Measurements from ENCODE around the gene KLF11.

DNA sequence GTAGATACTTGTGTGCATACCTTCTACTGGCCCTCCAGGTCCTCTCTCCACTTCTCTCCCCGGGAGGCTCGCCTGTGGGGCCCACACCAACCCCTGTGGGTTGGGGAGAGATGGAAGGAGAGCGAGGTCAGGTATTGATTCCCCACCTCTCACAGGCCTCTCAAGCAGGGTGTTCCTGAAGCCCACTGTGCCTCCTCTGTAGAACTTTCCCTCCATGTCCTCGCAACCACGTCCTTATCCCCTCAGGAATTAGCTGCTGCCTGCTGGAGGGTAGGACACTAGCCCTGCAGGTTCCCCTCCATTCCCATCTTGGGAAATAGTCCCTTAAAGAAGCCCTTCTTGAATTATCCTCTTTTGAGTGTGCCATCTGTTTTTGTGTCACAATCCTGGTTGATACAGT lies 38.9 kb upstream of the KLF11 start:
- TF ChIP-seq HCFC1 (IDR thresholded peaks at IDR 0.05; ENCODE audit: low read depth, low read length) (no peak), EP300 (IDR thresholded peaks at IDR 0.05; ENCODE audit: low read length) (no peak), GABPB1 (CRISPR knock-in tag; IDR thresholded peaks at IDR 0.05) (no peak), RBFOX2 (IDR thresholded peaks at IDR 0.05; ENCODE audit: low read depth, low read length) (no peak)
